ENCODE results near the gene PTPRK. TPM values are rescaled to one million over a fixed set of nuclear protein-coding genes. Genes with fewer than 3 reads are reported as not detected.

PTPRK gene
- total and polyA plus RNA-seq, 4 experiments from 2014 or later, result 0.47 to 1.5 (median 0.61) TPM; not detected in 1

GRCh38 chr6:128073389-128073788 lies 447.0 kb downstream of the PTPRK start:
- H3K36me3 ChIP-seq (ENCODE audit: insufficient read depth, low read length), result no peaks in the 10 kb centered on the region
- no peak overlapping the region for H3K4me3 Mint-ChIP-seq
- peaks cover 0 to 1% (median 0%) of the 10 kb centered on the region in 8 donors for H3K9me3 Mint-ChIP-seq
- intact Hi-C loops (cut with micrococcal nuclease), result no loop called here
- no peak overlapping the region for H3K27ac Mint-ChIP-seq
- H3K4me1 Mint-ChIP-seq, result peaks cover 0 to 10% (median 6%) of the 10 kb centered on the region in 4 donors
- no peak overlapping the region for H3K27ac ChIP-seq (ENCODE audit: low read depth, low read length)
- H3K27me3 ChIP-seq (ENCODE audit: insufficient read depth, low read length), result no peaks in the 10 kb centered on the region
- no peaks in the 10 kb centered on the region for H3K4me1 ChIP-seq (ENCODE audit: insufficient read depth, low read length)
- no peak for DNase-seq
- H3K36me3 Mint-ChIP-seq, result no peaks in the 10 kb centered on the region
- CTCF ChIA-PET (ENCODE audit: partially characterized antibody), result no interaction called here
- no peaks in the 10 kb centered on the region for H3K27me3 Mint-ChIP-seq
- H3K9me3 ChIP-seq (ENCODE audit: control insufficient read depth in 1 of 2, low read length in 2 of 2), result no peaks in the 10 kb centered on the region
- H3K4me3 ChIP-seq (ENCODE audit: low read length in 2 of 2), result no peak overlapping the region
- POLR2A ChIA-PET (ENCODE audit: partially characterized antibody), result no interaction called here

GRCh38 chr6:128071212-128071611 lies 449.2 kb downstream of the PTPRK start:
- H3K4me1 Mint-ChIP-seq, result peaks cover 0 to 7% (median 6%) of the 10 kb centered on the region in 4 donors
- no peak for DNase-seq
- Histone ChIP-seq H3K27me3 (ENCODE audit: insufficient read depth, low read length) (no peaks in the 10 kb centered on the region), H3K36me3 (ENCODE audit: insufficient read depth, low read length) (no peaks in the 10 kb centered on the region), H3K9me3 (ENCODE audit: control insufficient read depth in 1 of 2, low read length in 2 of 2) (no peaks in the 10 kb centered on the region), H3K27ac (ENCODE audit: low read depth, low read length) (no peak overlapping the region), H3K4me3 (ENCODE audit: low read length in 2 of 2) (no peak overlapping the region), H3K4me1 (ENCODE audit: insufficient read depth, low read length) (no peaks in the 10 kb centered on the region)
- intact Hi-C loops (cut with micrococcal nuclease), result no loop called here
- H3K9me3 Mint-ChIP-seq, result peaks cover 0 to 1% (median 0%) of the 10 kb centered on the region in 8 donors
- peak overlapping the region in 3 of 8 donors; percentile 0 to 34 (median 10) for H3K4me3 Mint-ChIP-seq
- ChIA-PET POLR2A (ENCODE audit: partially characterized antibody) (no interaction called here), CTCF (ENCODE audit: partially characterized antibody) (no interaction called here)
- H3K27ac Mint-ChIP-seq, result no peak overlapping the region
- no peaks in the 10 kb centered on the region for H3K27me3 Mint-ChIP-seq
- no peaks in the 10 kb centered on the region for H3K36me3 Mint-ChIP-seq

GRCh38 chr6:128070406-128070805 lies 450.0 kb downstream of the PTPRK start:
- DNase-seq, result no peak
- Mint-ChIP-seq H3K36me3 (no peaks in the 10 kb centered on the region), H3K9me3 (peaks cover 0 to 1% (median 0%) of the 10 kb centered on the region in 8 donors), H3K4me1 (peaks cover 0 to 7% (median 6%) of the 10 kb centered on the region in 4 donors), H3K27me3 (no peaks in the 10 kb centered on the region), H3K27ac (no peak overlapping the region), H3K4me3 (no peak overlapping the region)
- intact Hi-C loops (cut with micrococcal nuclease), result no loop called here
- Histone ChIP-seq H3K9me3 (ENCODE audit: control insufficient read depth in 1 of 2, low read length in 2 of 2) (no peaks in the 10 kb centered on the region), H3K36me3 (ENCODE audit: insufficient read depth, low read length) (no peaks in the 10 kb centered on the region), H3K4me1 (ENCODE audit: insufficient read depth, low read length) (no peaks in the 10 kb centered on the region), H3K4me3 (ENCODE audit: low read length in 2 of 2) (no peak overlapping the region), H3K27me3 (ENCODE audit: insufficient read depth, low read length) (no peaks in the 10 kb centered on the region), H3K27ac (ENCODE audit: low read depth, low read length) (no peak overlapping the region)
- CTCF ChIA-PET (ENCODE audit: partially characterized antibody), result interaction anchor here (1.4 kb wide), 1 partner anchor 215 kb away, joined by 3 read pairs; no protein-coding TSS in a partner anchor
- POLR2A ChIA-PET (ENCODE audit: partially characterized antibody), result no interaction called here

GRCh38 chr6:128069188-128069587 lies 451.2 kb downstream of the PTPRK start:
- intact Hi-C loops (cut with micrococcal nuclease), result no loop called here
- no peak overlapping the region for H3K27ac ChIP-seq (ENCODE audit: low read depth, low read length)
- Mint-ChIP-seq H3K9me3 (no peaks in the 10 kb centered on the region), H3K27me3 (no peaks in the 10 kb centered on the region), H3K4me3 (no peak overlapping the region), H3K4me1 (peaks cover 0 to 7% (median 6%) of the 10 kb centered on the region in 4 donors), H3K36me3 (no peaks in the 10 kb centered on the region), H3K27ac (no peak overlapping the region)
- CTCF ChIA-PET (ENCODE audit: partially characterized antibody), result interaction anchor here (1.4 kb wide), 1 partner anchor 214 kb away, joined by 3 read pairs; no protein-coding TSS in a partner anchor
- H3K4me3 ChIP-seq (ENCODE audit: low read length in 2 of 2), result no peak overlapping the region
- H3K4me1 ChIP-seq (ENCODE audit: insufficient read depth, low read length), result no peaks in the 10 kb centered on the region
- no peak for DNase-seq
- no peaks in the 10 kb centered on the region for H3K36me3 ChIP-seq (ENCODE audit: insufficient read depth, low read length)
- no peaks in the 10 kb centered on the region for H3K27me3 ChIP-seq (ENCODE audit: insufficient read depth, low read length)
- POLR2A ChIA-PET (ENCODE audit: partially characterized antibody), result no interaction called here
- H3K9me3 ChIP-seq (ENCODE audit: control insufficient read depth in 1 of 2, low read length in 2 of 2), result no peaks in the 10 kb centered on the region

DNA sequence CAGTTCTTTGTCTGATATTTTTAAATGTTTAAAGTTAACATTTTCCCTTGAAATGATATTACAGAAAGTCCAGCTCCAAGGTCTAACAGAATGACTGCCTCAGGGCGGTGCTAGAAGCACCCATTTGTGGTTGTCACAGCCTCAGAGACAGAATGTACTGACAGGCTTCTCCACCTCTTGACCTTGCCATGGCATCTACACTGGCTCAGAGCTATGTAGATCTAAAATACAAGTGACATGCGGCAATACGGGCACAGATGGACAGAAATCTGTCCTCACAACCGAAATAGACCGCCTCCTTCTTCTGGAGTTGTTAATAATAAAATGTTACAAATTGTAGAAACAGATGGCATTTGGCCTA lies 452.3 kb downstream of the PTPRK start:
- Histone ChIP-seq H3K4me3 (ENCODE audit: low read length in 2 of 2) (no peak overlapping the region), H3K9me3 (ENCODE audit: control insufficient read depth in 1 of 2, low read length in 2 of 2) (no peaks in the 10 kb centered on the region), H3K4me1 (ENCODE audit: insufficient read depth, low read length) (no peaks in the 10 kb centered on the region), H3K27ac (ENCODE audit: low read depth, low read length) (no peak overlapping the region), H3K27me3 (ENCODE audit: insufficient read depth, low read length) (no peaks in the 10 kb centered on the region), H3K36me3 (ENCODE audit: insufficient read depth, low read length) (no peaks in the 10 kb centered on the region)
- H3K36me3 Mint-ChIP-seq, result no peaks in the 10 kb centered on the region
- ChIA-PET CTCF (ENCODE audit: partially characterized antibody) (no interaction called here), POLR2A (ENCODE audit: partially characterized antibody) (no interaction called here)
- peaks cover 0 to 7% (median 6%) of the 10 kb centered on the region in 4 donors for H3K4me1 Mint-ChIP-seq
- intact Hi-C loops (cut with micrococcal nuclease), result no loop called here
- H3K9me3 Mint-ChIP-seq, result no peaks in the 10 kb centered on the region
- no peak overlapping the region for H3K27ac Mint-ChIP-seq
- no peak for DNase-seq
- no peak overlapping the region for H3K4me3 Mint-ChIP-seq
- H3K27me3 Mint-ChIP-seq, result no peaks in the 10 kb centered on the region

DNA sequence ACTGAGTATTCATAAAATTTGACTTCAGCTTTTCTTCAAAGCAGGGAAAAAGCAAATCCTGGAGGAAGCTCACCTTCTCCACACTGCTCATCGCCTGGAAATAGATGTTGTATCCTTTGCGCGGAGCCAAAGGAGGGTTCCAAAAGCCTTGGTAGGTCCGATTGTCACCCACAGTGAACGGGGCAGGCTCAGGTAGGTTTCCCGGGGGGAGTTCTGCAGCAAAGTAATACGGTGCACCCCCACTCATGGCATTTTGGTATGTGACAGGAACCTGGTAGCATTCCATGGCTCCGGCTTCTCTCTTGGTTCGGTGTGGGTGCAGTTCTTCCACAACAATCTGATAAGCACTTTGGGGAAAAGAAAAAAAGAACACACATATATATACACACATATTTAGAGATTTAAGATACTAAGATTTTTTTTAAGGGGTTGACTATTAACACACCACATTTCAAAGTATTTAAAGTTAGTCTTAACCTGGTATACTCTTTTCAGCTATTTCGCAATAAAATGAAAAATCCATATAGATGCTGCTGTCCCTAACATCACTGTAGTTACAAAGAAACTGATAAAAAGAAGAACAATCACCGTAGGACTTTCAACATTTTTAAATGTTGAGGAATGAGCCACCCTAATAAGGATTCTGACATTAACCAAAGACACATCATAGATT lies 452.8 kb downstream of the PTPRK start:
- H3K4me1 Mint-ChIP-seq, result peaks cover 0 to 7% (median 6%) of the 10 kb centered on the region in 4 donors
- CTCF ChIA-PET (ENCODE audit: partially characterized antibody), result no interaction called here
- POLR2A ChIA-PET (ENCODE audit: partially characterized antibody), result no interaction called here
- H3K4me3 ChIP-seq (ENCODE audit: low read length in 2 of 2), result no peak overlapping the region
- H3K36me3 Mint-ChIP-seq, result no peaks in the 10 kb centered on the region
- H3K4me1 ChIP-seq (ENCODE audit: insufficient read depth, low read length), result no peaks in the 10 kb centered on the region
- H3K27ac Mint-ChIP-seq, result no peak overlapping the region
- no peaks in the 10 kb centered on the region for H3K27me3 ChIP-seq (ENCODE audit: insufficient read depth, low read length)
- no peak for DNase-seq
- no peaks in the 10 kb centered on the region for H3K36me3 ChIP-seq (ENCODE audit: insufficient read depth, low read length)
- H3K27me3 Mint-ChIP-seq, result no peaks in the 10 kb centered on the region
- intact Hi-C loops (cut with micrococcal nuclease), result no loop called here
- no peaks in the 10 kb centered on the region for H3K9me3 ChIP-seq (ENCODE audit: control insufficient read depth in 1 of 2, low read length in 2 of 2)
- H3K4me3 Mint-ChIP-seq, result no peak overlapping the region
- no peak overlapping the region for H3K27ac ChIP-seq (ENCODE audit: low read depth, low read length)
- H3K9me3 Mint-ChIP-seq, result no peaks in the 10 kb centered on the region

DNA sequence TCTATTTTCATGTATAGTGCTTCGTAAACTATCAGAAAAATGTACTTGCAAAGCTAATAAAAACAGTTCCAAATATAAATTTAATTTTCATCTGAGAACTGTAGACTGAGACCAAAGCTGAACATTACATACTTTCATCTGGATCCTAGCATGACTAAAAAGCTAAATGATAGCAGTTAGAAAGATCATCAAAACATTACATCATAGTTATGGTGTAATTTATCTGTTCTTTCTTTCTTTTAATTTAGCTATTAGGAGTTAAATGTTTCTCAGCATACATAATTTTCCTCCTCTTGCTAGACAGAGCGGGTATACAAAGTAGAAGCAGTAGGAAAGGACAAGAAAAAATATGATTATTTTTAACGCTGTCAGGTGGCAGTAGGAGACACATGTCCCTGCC lies 455.3 kb downstream of the PTPRK start:
- Histone ChIP-seq H3K27ac (ENCODE audit: low read depth, low read length) (no peak overlapping the region), H3K36me3 (ENCODE audit: insufficient read depth, low read length) (no peaks in the 10 kb centered on the region), H3K27me3 (ENCODE audit: insufficient read depth, low read length) (no peaks in the 10 kb centered on the region), H3K4me1 (ENCODE audit: insufficient read depth, low read length) (no peaks in the 10 kb centered on the region), H3K4me3 (ENCODE audit: low read length in 2 of 2) (no peak overlapping the region), H3K9me3 (ENCODE audit: control insufficient read depth in 1 of 2, low read length in 2 of 2) (no peaks in the 10 kb centered on the region)
- Mint-ChIP-seq H3K9me3 (no peaks in the 10 kb centered on the region), H3K4me1 (peaks cover 0 to 2% (median 0%) of the 10 kb centered on the region in 4 donors), H3K27me3 (no peaks in the 10 kb centered on the region), H3K36me3 (no peaks in the 10 kb centered on the region), H3K27ac (no peak overlapping the region), H3K4me3 (no peak overlapping the region)
- ChIA-PET CTCF (ENCODE audit: partially characterized antibody) (no interaction called here), POLR2A (ENCODE audit: partially characterized antibody) (no interaction called here)
- intact Hi-C loops (cut with micrococcal nuclease), result no loop called here
- no peak for DNase-seq
